Endothelial cell (in vitro differentiated cells): Measurements from ENCODE around the gene RASSF1. TPM values are rescaled to one million over a fixed set of nuclear protein-coding genes. Genes with fewer than 3 reads are reported as not detected.

Source experiments
- DNase-seq: peaks from one replicate; pipeline ENCODE4 v3.0.0; 2021; ENCODE audit warnings: low spot score
- H3K27ac Mint-ChIP-seq: one replicate; pipeline ENCODE4 v1.8.0; 2021; ENCODE audit warnings: mixed read lengths, inconsistent platforms; ENCODE audit not compliant: unreplicated experiment
- H3K27me3 Mint-ChIP-seq: one replicate; pipeline ENCODE4 v1.8.0; 2021; ENCODE audit warnings: mild to moderate bottlenecking, moderate library complexity, mixed read lengths, inconsistent platforms; ENCODE audit not compliant: unreplicated experiment
- H3K36me3 Mint-ChIP-seq: one replicate; pipeline ENCODE4 v1.8.0; 2021; ENCODE audit warnings: mild to moderate bottlenecking, low read depth, mixed read lengths, inconsistent platforms; ENCODE audit not compliant: unreplicated experiment
- H3K4me1 Mint-ChIP-seq: one replicate; pipeline ENCODE4 v1.8.0; 2021; ENCODE audit warnings: mild to moderate bottlenecking, mixed read lengths, inconsistent platforms; ENCODE audit not compliant: unreplicated experiment
- H3K4me3 Mint-ChIP-seq: one replicate; pipeline ENCODE4 v1.8.0; 2021; ENCODE audit warnings: mild to moderate bottlenecking, mixed read lengths, inconsistent platforms; ENCODE audit not compliant: unreplicated experiment
- H3K9me3 Mint-ChIP-seq: one replicate; pipeline ENCODE4 v1.8.0; 2021; ENCODE audit warnings: mixed read lengths, inconsistent platforms; ENCODE audit not compliant: unreplicated experiment
- CTCF ChIP-seq: fragments of 200-600 bp; sonication (generic); IDR thresholded peaks from one replicate; pipeline ENCODE4 v1.5.0; 2021; ENCODE audit warnings: antibody characterized with exemption; ENCODE audit not compliant: unreplicated experiment
- total RNA-seq: library from RNA; stranded (reverse); fragmentation: NEBNext Ultra II Directional; extraction: Animal tissue kit (Norgen Biotek cat#: 25700); gene quantifications from one replicate; pipeline ENCODE4 v1.2.1, GENCODE V29; 2021; ENCODE audit not compliant: unreplicated experiment

RASSF1 gene
- total RNA-seq, 1 donor from 2014 or later: 14.8 TPM

- Mint-ChIP-seq H3K36me3 (peaks cover 3% of the 10 kb centered on the region), H3K27ac (no peak overlapping the region), H3K4me3 (no peak overlapping the region), H3K4me1 (peaks cover 5% of the 10 kb centered on the region), H3K9me3 (no peaks in the 10 kb centered on the region), H3K27me3 (peaks cover 11% of the 10 kb centered on the region)
- DNase-seq: no peak
- no peak for TF ChIP-seq CTCF
Observed at GRCh38 chr3:50369012-50369670, 28.5 kb upstream of the RASSF1 start.

GRCh38 chr3:50365842-50366220 is 25.2 kb upstream of the RASSF1 start:
- no peak for TF ChIP-seq CTCF
- peaks cover 3% of the 10 kb centered on the region for H3K4me1 Mint-ChIP-seq
- peak overlapping the region; percentile 65 for H3K4me3 Mint-ChIP-seq
- H3K27me3 Mint-ChIP-seq: peaks cover 8% of the 10 kb centered on the region
- no peaks in the 10 kb centered on the region for H3K9me3 Mint-ChIP-seq
- no peak overlapping the region for H3K27ac Mint-ChIP-seq
- no peak for DNase-seq
- peaks cover 3% of the 10 kb centered on the region for H3K36me3 Mint-ChIP-seq

GRCh38 chr3:50365080-50365841 is 24.6 kb upstream of the RASSF1 start:
- H3K9me3 Mint-ChIP-seq: no peaks in the 10 kb centered on the region
- H3K27me3 Mint-ChIP-seq: peaks cover 7% of the 10 kb centered on the region
- no peak for TF ChIP-seq CTCF
- peak overlapping the region; percentile 65 for H3K4me3 Mint-ChIP-seq
- no peaks in the 10 kb centered on the region for H3K4me1 Mint-ChIP-seq
- no peak overlapping the region for H3K27ac Mint-ChIP-seq
- peaks cover 3% of the 10 kb centered on the region for H3K36me3 Mint-ChIP-seq
- DNase-seq: peak; percentile 74

GRCh38 chr3:50364573-50365079 is 24.0 kb upstream of the RASSF1 start:
- no peak for TF ChIP-seq CTCF
- peak overlapping the region; percentile 78 for H3K4me3 Mint-ChIP-seq
- DNase-seq: peak; percentile 31
- H3K9me3 Mint-ChIP-seq: no peaks in the 10 kb centered on the region
- H3K27ac Mint-ChIP-seq: no peak overlapping the region
- H3K4me1 Mint-ChIP-seq: peaks cover 4% of the 10 kb centered on the region
- peaks cover 3% of the 10 kb centered on the region for H3K36me3 Mint-ChIP-seq
- H3K27me3 Mint-ChIP-seq: peaks cover 7% of the 10 kb centered on the region

GRCh38 chr3:50359760-50360110 is 19.1 kb upstream of the RASSF1 start:
- H3K4me1 Mint-ChIP-seq: peaks cover 33% of the 10 kb centered on the region
- H3K9me3 Mint-ChIP-seq: no peaks in the 10 kb centered on the region
- no peak for TF ChIP-seq CTCF
- peak overlapping the region; percentile 93 for H3K4me3 Mint-ChIP-seq
- H3K36me3 Mint-ChIP-seq: peaks cover 8% of the 10 kb centered on the region
- H3K27ac Mint-ChIP-seq: peak overlapping the region; percentile 27
- peaks cover 6% of the 10 kb centered on the region for H3K27me3 Mint-ChIP-seq
- no peak for DNase-seq
